Erythroblast (primary cell): ENCODE results near the gene GRIP1.

ENCODE experiments used
- GATA1 ChIP-seq: IDR thresholded peaks from 2 replicates; pipeline ENCODE4 v1.6.1; 2011; ENCODE audit warnings: low read depth, mild to moderate bottlenecking, control low read depth, low read length, moderate library complexity
- POLR2A ChIP-seq: IDR thresholded peaks from 2 replicates; pipeline ENCODE4 v1.6.1; 2011; ENCODE audit warnings: mild to moderate bottlenecking, low read length

GRCh38 chr12:66698558-66698957 is 19.7 kb upstream of the GRIP1 start:
- TF ChIP-seq POLR2A (no peak), GATA1 (no peak)
